ENCODE measurements around the gene CYLD. TPM values are rescaled to one million over a fixed set of nuclear protein-coding genes. Genes with fewer than 3 reads are reported as not detected.

CYLD gene
- total RNA-seq, 1 experiment from 2014 or later = 11.9 TPM

- H3K4me2 ChIP-seq (ENCODE audit: low read length) = no peak overlapping the region
- H3K4me1 ChIP-seq (ENCODE audit: control insufficient read depth in 1 of 2, insufficient read depth in 2 of 2, low read length in 2 of 2) = no peaks in the 10 kb centered on the region
- H3K27me3 ChIP-seq (ENCODE audit: insufficient read depth, low read length) = no peaks in the 10 kb centered on the region
- RAD21 ChIA-PET (ENCODE audit: low non-redundant PET in 1 of 2, low total read pairs in 2 of 2, uncharacterized antibody in 2 of 2, unreplicated experiment in 2 of 2) = no interaction called here
- H3K9ac ChIP-seq (ENCODE audit: low read length) = no peak overlapping the region
- intact Hi-C loops (cut with micrococcal nuclease) = no loop called here
- H3K36me3 ChIP-seq (ENCODE audit: control insufficient read depth in 1 of 2, insufficient read depth in 2 of 2, low read length in 2 of 2) = no peaks in the 10 kb centered on the region
- CTCF ChIA-PET = interaction anchor here (1.2 kb wide), 1 partner anchor 74 kb away, joined by 3 read pairs; no protein-coding TSS in a partner anchor
- no peak overlapping the region for H3K4me3 ChIP-seq (replicated peaks in 1 of 2; ENCODE audit: low read depth in 1 of 2, low read length in 2 of 2)
- no peak for DNase-seq (ENCODE audit: low read depth, low spot score)
- H3K27ac ChIP-seq (ENCODE audit: low read depth, low read length) = no peak overlapping the region
- no peaks in the 10 kb centered on the region for H3K79me2 ChIP-seq (ENCODE audit: insufficient read depth, low read length)
- POLR2A ChIA-PET = no interaction called here
- no peak overlapping the region for H2AFZ ChIP-seq (ENCODE audit: low read depth, low read length, poor library complexity, severe bottlenecking)
- H3K9me3 ChIP-seq (ENCODE audit: control insufficient read depth in 1 of 2, insufficient read depth in 1 of 2, low read depth in 1 of 2, low read length in 2 of 2) = no peaks in the 10 kb centered on the region
- TF ChIP-seq POLR2A (IDR thresholded peaks at IDR 0.05; ENCODE audit: borderline replicate concordance, extremely low read depth, insufficient read depth, insufficient read length) (no peak), EZH2 (IDR thresholded peaks at IDR 0.05) (no peak), CTCF (IDR thresholded peaks at IDR 0.05 in 2 of 3, conservative IDR thresholded peaks at IDR 0.05 in 1 of 3; ENCODE audit: borderline replicate concordance in 1 of 3, insufficient read depth in 1 of 3, low read depth in 2 of 3, low read length in 2 of 3) (no peak), FOSL1 (IDR thresholded peaks at IDR 0.05; ENCODE audit: low read depth) (no peak), ZNF274 (IDR thresholded peaks at IDR 0.05; ENCODE audit: low read depth, low read length) (no peak), EZH2phosphoT487 (IDR thresholded peaks at IDR 0.05; ENCODE audit: borderline replicate concordance) (no peak), SP1 (IDR thresholded peaks at IDR 0.05; ENCODE audit: low read depth) (no peak), SRF (IDR thresholded peaks at IDR 0.05; ENCODE audit: low read depth) (no peak), YY1 (IDR thresholded peaks at IDR 0.05; ENCODE audit: extremely low read depth, insufficient replicate concordance, low read depth, low read length) (no peak), MAX (IDR thresholded peaks at IDR 0.05) (no peak)
- no peak for ATAC-seq
- H3K9me2 ChIP-seq (ENCODE audit: insufficient read depth) = no peaks in the 10 kb centered on the region
- BruUV-seq (replicated peaks) = no TSS peak
- H4K20me1 ChIP-seq (ENCODE audit: insufficient read depth) = no peaks in the 10 kb centered on the region
Observed at GRCh38 chr16:50731989-50732832, 9.7 kb upstream of the CYLD start.
